ENCODE measurements around the gene FAM168A. TPM values are rescaled to one million over a fixed set of nuclear protein-coding genes. Genes with fewer than 3 reads are reported as not detected.

The FAM168A gene
- total RNA-seq, 1 experiment from 2014 or later = 21.1 TPM

- H4K5ac ChIP-seq (ENCODE audit: insufficient read length, low read depth, low read length) = no peak overlapping the region
These were observed 240.7 kb downstream of the FAM168A start for GRCh38 chr11:73356979-73357860.

More at GRCh38 chr11:73356979-73357860, 240.7 kb downstream of the FAM168A start:
- Mint-ChIP-seq H3K4me3 (no peak overlapping the region), H3K27ac (no peak overlapping the region; a peak in 1 of 7 replicates), H3K4me1 (peaks cover 2 to 10% of the 10 kb centered on the region in 2 experiments; a peak in 3 of 4 replicates), H3K36me3 (ENCODE audit: insufficient read depth in 1 of 3, low read depth in 3 of 3) (peaks cover 0 to 8% (median 0%) of the 10 kb centered on the region in 3 experiments; a peak in 3 of 7 replicates), H3K9me3 (no peaks in the 10 kb centered on the region; a peak in 1 of 5 replicates), H3K27me3 (ENCODE audit: low read depth) (no peaks in the 10 kb centered on the region)
- Histone ChIP-seq H3K23ac (ENCODE audit: insufficient read length, low read depth, low read length) (no peak overlapping the region), H3T11ph (ENCODE audit: low read length) (no peak overlapping the region), H2BK12ac (ENCODE audit: insufficient read length, low read depth, low read length) (no peak overlapping the region), H3K14ac (ENCODE audit: insufficient read depth, low read length) (no peak overlapping the region), H3K9me3 (ENCODE audit: control insufficient read depth, low read depth, low read length) (no peaks in the 10 kb centered on the region), H4K91ac (ENCODE audit: insufficient read length, low read depth, low read length) (no peak overlapping the region), H3K9ac (ENCODE audit: extremely low read depth, insufficient read length, low read length) (no peak overlapping the region), H3K4ac (ENCODE audit: low read depth, low read length) (no peak overlapping the region), H2BK15ac (ENCODE audit: low read depth, low read length) (no peak overlapping the region), H3K56ac (ENCODE audit: insufficient read length, low read depth, low read length) (no peak overlapping the region), H2AFZ (ENCODE audit: low read length) (no peak overlapping the region), H3K27me3 (ENCODE audit: insufficient read depth, low read length) (no peaks in the 10 kb centered on the region), H3K79me2 (ENCODE audit: insufficient read depth, low read length) (no peaks in the 10 kb centered on the region), H4K20me1 (ENCODE audit: control insufficient read depth, insufficient read depth, insufficient read length) (no peaks in the 10 kb centered on the region), H3K23me2 (ENCODE audit: insufficient read length, low read depth, low read length, poor library complexity, severe bottlenecking) (peaks cover 2% of the 10 kb centered on the region), H3K18ac (ENCODE audit: insufficient read length, low read depth, low read length) (no peak overlapping the region), H2BK5ac (ENCODE audit: insufficient read length, low read length) (no peak overlapping the region), H2BK20ac (ENCODE audit: low read depth, low read length, poor library complexity, severe bottlenecking) (no peak overlapping the region), H3K79me1 (ENCODE audit: insufficient read depth, low read depth, low read length, poor library complexity, severe bottlenecking) (no peaks in the 10 kb centered on the region), H2BK120ac (ENCODE audit: low read depth, low read length, poor library complexity, severe bottlenecking) (no peak overlapping the region), H3K27ac (ENCODE audit: insufficient read length, low read depth, low read length) (no peak overlapping the region), H4K8ac (replicated peaks; ENCODE audit: insufficient read length, low read depth, low read length) (no peak overlapping the region), H2AK5ac (ENCODE audit: insufficient read length, low read length) (no peak overlapping the region), H3K4me1 (ENCODE audit: insufficient read depth, low read length) (no peaks in the 10 kb centered on the region), H3K4me2 (ENCODE audit: insufficient read depth, insufficient read length, low read length) (no peak overlapping the region)
- no peak for DNase-seq
- no CpG with 5 or more reads among the region's 22 CpGs for WGBS (ENCODE audit: extremely low coverage, insufficient read length, low lambda C conversion rate)
- peak; percentile 16; the same call in 1 of the 3 replicates for TF ChIP-seq CTCF (conservative IDR thresholded peaks at IDR 0.05)
